Measurements from ENCODE around the gene OTOGL.

DNA sequence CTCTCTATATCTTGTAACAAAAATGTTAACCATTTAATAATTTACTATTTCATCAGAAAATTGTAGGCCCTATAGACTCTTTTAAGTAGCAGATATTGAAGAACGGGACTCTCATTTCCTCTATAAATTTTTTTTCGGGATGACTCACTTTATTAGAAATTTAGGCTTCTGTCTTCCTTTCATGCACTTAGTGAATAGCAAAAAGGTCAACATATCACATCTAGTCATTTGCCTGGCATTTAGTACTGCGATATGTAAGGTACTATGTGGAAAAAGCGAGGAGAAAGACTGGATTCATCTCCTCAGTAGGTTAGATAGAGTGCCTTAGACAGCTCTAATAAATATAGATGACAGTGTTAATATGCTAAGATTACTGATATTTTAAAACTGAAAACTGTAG lies 178.4 kb downstream of the OTOGL start:
- no peak for TF ChIP-seq SIN3A (IDR thresholded peaks at IDR 0.05; ENCODE audit: borderline replicate concordance, insufficient read depth, low read length)
- no peak for TF ChIP-seq FOXP2 (optimal IDR thresholded peaks at IDR 0.05; ENCODE audit: borderline replicate concordance, extremely low read depth, extremely low read length, insufficient read depth)
- TF ChIP-seq TAF1 (IDR thresholded peaks at IDR 0.05; ENCODE audit: borderline replicate concordance, insufficient read depth, low read length) = no peak
- TF ChIP-seq POLR2AphosphoS5 (IDR thresholded peaks at IDR 0.05; ENCODE audit: low read depth, low read length) = no peak
